Suprapubic skin (tissue), 4 donors: ENCODE results near the gene MST1R. TPM values are rescaled to one million over a fixed set of nuclear protein-coding genes. Genes with fewer than 3 reads are reported as not detected.
"Not testable (repeated sequence)": the region's sequence is repeated elsewhere in the genome, so short reads cannot be mapped to it uniquely, and the experiment has no call there.

Source experiments
- DNase-seq, 2 donors: peaks; one replicate each; pipeline ENCODE4 v3.0.0-alpha.2; 2019; ENCODE audit warnings: low spot score in 2 of 2
- H3K27ac ChIP-seq: fragments of 200-600 bp; sonication (generic); one replicate; pipeline ENCODE4 v1.5.1; 2019
- H3K27me3 ChIP-seq: fragments of 200-600 bp; sonication (generic); one replicate; pipeline ENCODE4 v1.5.1; 2019
- H3K36me3 ChIP-seq: fragments of 200-600 bp; sonication (generic); one replicate; pipeline ENCODE4 v1.5.1; 2019
- H3K4me1 ChIP-seq: fragments of 200-600 bp; sonication (generic); one replicate; pipeline ENCODE4 v1.5.1; 2019
- H3K4me3 ChIP-seq: fragments of 200-600 bp; sonication (generic); one replicate; pipeline ENCODE4 v1.5.1; 2019; ENCODE audit warnings: mild to moderate bottlenecking
- H3K9me3 ChIP-seq: fragments of 200-600 bp; sonication (generic); one replicate; pipeline ENCODE4 v1.5.1; 2019
- EP300 ChIP-seq: sonication (generic); formaldehyde crosslinking; IDR thresholded peaks from one replicate; pipeline ENCODE4 v1.6.1; 2017; ENCODE audit warnings: antibody characterized with exemption
- POLR2A ChIP-seq, 2 donors: fragments of 450-650 bp; IDR thresholded peaks; one replicate each; pipeline ENCODE4 v1.6.1; 2017; ENCODE audit warnings: antibody characterized with exemption in 2 of 2, mild to moderate bottlenecking in 2 of 2, moderate library complexity in 2 of 2
- POLR2AphosphoS5 ChIP-seq, 3 donors: sonication (generic); formaldehyde crosslinking; IDR thresholded peaks; one replicate each; pipeline ENCODE4 v1.6.1; 2017; ENCODE audit warnings: antibody characterized with exemption in 3 of 3
- WGBS: methylation state at CpG from one replicate; pipeline ENCODE4 v1.1.5; 2018; 5-methylcytosine and 5-hydroxymethylcytosine counted together
- total RNA-seq, 4 donors: library from RNA; depleted of rRNA; stranded (reverse); fragments of >200 nt; gene quantifications; one replicate each; pipeline ENCODE4 v1.1.0, GENCODE V29; 2016
- TF ChIP-seq, protein P1 (sequence below), 2 donors: fragments of 200-600 bp in 1 of 2; fragments of 450-650 bp in 1 of 2; sonication (generic) in 1 of 2; IDR thresholded peaks; one replicate each; pipeline ENCODE4 v1.5.1; 2016 to 2019; ENCODE audit warnings: antibody characterized with exemption in 2 of 2, mild to moderate bottlenecking in 1 of 2, moderate library complexity in 1 of 2

MST1R gene
- total RNA-seq, 4 donors from 2014 or later: 37.7 to 129 (median 53.8) TPM

GRCh38 chr3:49939858-49940666 lies 36.4 kb upstream of the MST1R start, which contains the start of gene RBM6:
TSS of gene RBM6 (plus strand) at chr3:49940150. CDS start at chr3:49962642, 22,492 bp downstream.
- peaks cover 25% of the 10 kb centered on the region for H3K4me1 ChIP-seq
- H3K36me3 ChIP-seq: no peaks in the 10 kb centered on the region
- H3K9me3 ChIP-seq: no peaks in the 10 kb centered on the region
- peak within 1 kb of the TSS; percentile 93 for H3K27ac ChIP-seq
- TF ChIP-seq EP300: no peak
- TF ChIP-seq POLR2AphosphoS5 (IDR thresholded peaks at IDR 0.05): peak in 2 of 3 donors; percentile 55 to 95
- TF ChIP-seq POLR2A (IDR thresholded peaks at IDR 0.05): peak; percentile 57 to 67
- TF ChIP-seq, protein P1, sequence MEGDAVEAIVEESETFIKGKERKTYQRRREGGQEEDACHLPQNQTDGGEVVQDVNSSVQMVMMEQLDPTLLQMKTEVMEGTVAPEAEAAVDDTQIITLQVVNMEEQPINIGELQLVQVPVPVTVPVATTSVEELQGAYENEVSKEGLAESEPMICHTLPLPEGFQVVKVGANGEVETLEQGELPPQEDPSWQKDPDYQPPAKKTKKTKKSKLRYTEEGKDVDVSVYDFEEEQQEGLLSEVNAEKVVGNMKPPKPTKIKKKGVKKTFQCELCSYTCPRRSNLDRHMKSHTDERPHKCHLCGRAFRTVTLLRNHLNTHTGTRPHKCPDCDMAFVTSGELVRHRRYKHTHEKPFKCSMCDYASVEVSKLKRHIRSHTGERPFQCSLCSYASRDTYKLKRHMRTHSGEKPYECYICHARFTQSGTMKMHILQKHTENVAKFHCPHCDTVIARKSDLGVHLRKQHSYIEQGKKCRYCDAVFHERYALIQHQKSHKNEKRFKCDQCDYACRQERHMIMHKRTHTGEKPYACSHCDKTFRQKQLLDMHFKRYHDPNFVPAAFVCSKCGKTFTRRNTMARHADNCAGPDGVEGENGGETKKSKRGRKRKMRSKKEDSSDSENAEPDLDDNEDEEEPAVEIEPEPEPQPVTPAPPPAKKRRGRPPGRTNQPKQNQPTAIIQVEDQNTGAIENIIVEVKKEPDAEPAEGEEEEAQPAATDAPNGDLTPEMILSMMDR (IDR thresholded peaks at IDR 0.05): no peak
- peak; percentile 98 to 99 for DNase-seq
- H3K27me3 ChIP-seq: no peaks in the 10 kb centered on the region
- H3K4me3 ChIP-seq: peak within 1 kb of the TSS; percentile 77
- WGBS: 0% methylated on average over 21 of the region's 74 CpGs

- Histone ChIP-seq H3K27ac (no peak overlapping the region), H3K9me3 (no peaks in the 10 kb centered on the region), H3K4me1 (peaks cover 19% of the 10 kb centered on the region), H3K36me3 (no peaks in the 10 kb centered on the region), H3K27me3 (no peaks in the 10 kb centered on the region), H3K4me3 (no peak overlapping the region)
- 53% methylated on average over 3 of the region's 3 CpGs for WGBS
- no peak for TF ChIP-seq EP300
- no peak for TF ChIP-seq POLR2AphosphoS5 (IDR thresholded peaks at IDR 0.05)
- TF ChIP-seq POLR2A (IDR thresholded peaks at IDR 0.05): no peak
- TF ChIP-seq, protein P1 (IDR thresholded peaks at IDR 0.05): no peak
- no peak for DNase-seq
Observed at GRCh38 chr3:49937090-49937489, 33.4 kb upstream of the MST1R start.

DNA sequence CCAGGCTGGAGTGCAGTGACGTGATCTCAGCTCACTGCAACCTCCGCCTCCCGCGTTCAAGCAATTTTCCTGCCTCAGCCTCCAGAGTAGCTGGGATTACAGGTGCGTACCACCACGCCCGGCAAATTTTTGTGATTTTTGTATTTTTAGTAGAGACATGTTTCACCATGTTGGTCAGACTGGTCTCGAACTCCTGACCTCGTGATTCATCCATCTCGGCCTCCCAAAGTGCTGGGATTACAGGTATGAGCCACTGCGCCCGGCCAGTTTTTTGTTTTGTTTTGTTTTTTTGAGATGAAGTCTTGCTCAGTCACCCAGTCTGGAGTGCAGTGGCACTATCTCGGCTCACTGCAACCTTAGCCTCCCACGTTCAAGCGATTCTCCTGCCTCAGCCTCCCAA lies 28.6 kb upstream of the MST1R start:
- H3K36me3 ChIP-seq, DNase-seq, H3K4me3 ChIP-seq, H3K27me3 ChIP-seq, H3K9me3 ChIP-seq, H3K27ac ChIP-seq: not testable (repeated sequence)
- 95% methylated on average over 15 of the region's 15 CpGs for WGBS
- peaks cover 22% of the 10 kb centered on the region for H3K4me1 ChIP-seq

DNA sequence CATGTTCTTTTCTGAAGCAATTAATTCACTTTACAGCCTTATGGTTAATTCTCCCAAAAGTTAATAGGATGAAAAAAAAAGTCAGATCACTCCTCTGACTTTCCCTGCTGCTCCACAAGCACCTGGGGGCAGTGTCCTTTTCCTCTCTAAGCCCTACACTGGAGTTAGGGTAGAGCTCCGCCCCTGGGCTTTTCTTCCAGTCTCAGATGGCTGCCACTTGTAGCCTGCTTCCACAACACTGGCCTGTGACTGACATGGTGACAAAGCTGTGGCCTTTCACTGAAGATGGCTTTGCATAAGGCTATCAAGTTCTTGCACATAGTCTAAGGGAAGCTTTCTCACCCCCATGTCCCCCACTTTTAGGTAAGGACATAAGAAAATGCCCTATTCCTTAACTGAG lies 27.2 kb upstream of the MST1R start:
- no peaks in the 10 kb centered on the region for H3K27me3 ChIP-seq
- WGBS: 86% methylated on average over 1 of the region's 1 CpG
- TF ChIP-seq, protein P1 (IDR thresholded peaks at IDR 0.05): no peak
- TF ChIP-seq POLR2AphosphoS5 (IDR thresholded peaks at IDR 0.05) (no peak), POLR2A (IDR thresholded peaks at IDR 0.05) (no peak), EP300 (no peak)
- peaks cover 22% of the 10 kb centered on the region for H3K4me1 ChIP-seq
- no peak overlapping the region for H3K4me3 ChIP-seq
- no peaks in the 10 kb centered on the region for H3K36me3 ChIP-seq
- no peaks in the 10 kb centered on the region for H3K9me3 ChIP-seq
- no peak for DNase-seq
- H3K27ac ChIP-seq: no peak overlapping the region

DNA sequence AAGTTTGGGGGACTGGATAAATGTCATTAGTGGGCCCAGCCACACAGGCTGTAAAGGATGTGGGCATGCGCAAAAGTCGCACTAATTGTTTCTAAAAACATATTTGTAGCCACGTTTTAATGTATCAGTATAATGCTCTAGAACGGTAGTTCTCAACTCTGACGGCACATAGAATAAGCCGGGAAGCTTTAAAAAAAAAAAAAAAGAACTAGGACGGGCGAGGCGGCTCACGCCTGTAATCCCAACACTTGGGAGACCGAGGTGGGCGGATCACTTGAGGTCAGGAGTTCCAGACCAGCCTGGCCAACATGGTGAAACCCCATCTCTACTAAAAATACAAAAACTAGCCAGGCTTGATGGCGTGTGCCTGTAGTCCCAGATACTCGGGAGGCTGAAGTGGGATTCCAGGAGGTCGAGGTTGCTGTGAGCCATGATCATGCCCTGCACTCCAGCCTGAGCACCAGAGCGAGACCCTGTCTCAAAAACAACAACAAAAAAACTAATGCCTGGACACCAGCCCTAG lies 26.6 kb upstream of the MST1R start:
- H3K36me3 ChIP-seq: no peaks in the 10 kb centered on the region
- H3K27me3 ChIP-seq: no peaks in the 10 kb centered on the region
- DNase-seq: no peak
- TF ChIP-seq, protein P1 (IDR thresholded peaks at IDR 0.05): no peak
- no peak for TF ChIP-seq POLR2A (IDR thresholded peaks at IDR 0.05)
- TF ChIP-seq EP300: no peak
- no peak for TF ChIP-seq POLR2AphosphoS5 (IDR thresholded peaks at IDR 0.05)
- H3K9me3 ChIP-seq: no peaks in the 10 kb centered on the region
- peak overlapping the region; percentile 74 for H3K27ac ChIP-seq
- 31% methylated on average over 16 of the region's 16 CpGs for WGBS
- H3K4me1 ChIP-seq: peaks cover 22% of the 10 kb centered on the region
- H3K4me3 ChIP-seq: peak overlapping the region; percentile 90
